ENCODE measurements around the gene ST6GALNAC1.

ST6GALNAC1 gene

DNA sequence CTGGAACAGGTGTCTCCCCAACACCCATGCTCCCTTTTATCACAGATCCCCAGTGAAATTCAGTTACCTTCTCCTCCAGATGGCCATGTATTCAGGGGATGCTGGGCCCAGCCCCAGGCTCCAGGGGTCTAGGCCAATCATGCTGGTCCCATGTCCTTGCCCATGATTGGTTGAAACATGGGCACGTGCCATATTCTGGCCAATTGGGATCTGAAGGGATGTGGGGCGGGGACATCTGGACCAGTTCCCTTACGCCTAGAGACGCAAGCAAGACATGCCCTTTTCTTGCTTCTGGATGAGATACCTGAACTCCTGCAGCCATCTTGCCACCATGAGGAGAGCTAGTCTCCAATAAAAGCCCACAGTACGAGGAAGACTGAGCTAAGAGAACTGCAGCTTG, 31.0 kb upstream of the ST6GALNAC1 start:
- DNase-seq, result no peak

DNA sequence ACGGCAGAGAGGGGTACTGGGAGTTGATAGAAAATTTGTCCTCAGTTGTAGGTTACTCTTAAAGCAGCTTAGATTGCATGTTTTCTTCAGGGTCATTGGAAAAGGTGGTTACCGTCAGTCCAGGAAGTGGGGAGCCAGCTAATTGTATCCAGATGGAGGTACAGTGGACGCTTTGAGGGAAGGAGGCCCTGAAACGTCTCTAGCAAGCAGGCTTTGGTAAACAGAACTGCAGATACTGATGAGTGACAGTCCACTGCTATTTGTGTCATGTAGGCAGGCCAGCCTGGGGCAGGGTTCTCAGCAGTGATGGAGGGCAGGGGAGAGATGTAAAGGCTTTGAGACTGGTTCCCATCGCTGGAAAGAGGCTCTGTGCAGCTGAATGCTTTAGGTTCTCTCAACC, 30.2 kb upstream of the ST6GALNAC1 start:
- DNase-seq, result no peak

DNA sequence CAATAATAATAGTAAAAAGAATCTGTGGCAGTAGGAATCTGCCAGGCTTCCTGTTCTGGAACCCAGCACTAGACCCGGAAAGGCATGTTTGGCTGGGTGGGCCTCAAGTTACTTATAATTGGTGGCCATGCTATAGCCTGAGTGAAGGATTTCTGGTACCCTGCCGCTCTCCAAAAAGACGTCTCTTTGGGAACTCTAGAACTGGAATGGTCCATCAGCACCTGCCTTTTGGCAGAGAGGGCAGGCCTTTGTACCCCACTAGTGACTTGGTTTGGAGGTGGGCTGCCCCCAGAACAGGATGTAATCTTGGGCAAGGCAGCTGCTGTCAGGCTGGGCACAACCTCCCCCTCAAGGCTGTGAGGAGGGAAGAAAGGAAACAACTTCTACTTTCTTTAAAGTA, 29.3 kb upstream of the ST6GALNAC1 start:
- no peak for DNase-seq

DNA sequence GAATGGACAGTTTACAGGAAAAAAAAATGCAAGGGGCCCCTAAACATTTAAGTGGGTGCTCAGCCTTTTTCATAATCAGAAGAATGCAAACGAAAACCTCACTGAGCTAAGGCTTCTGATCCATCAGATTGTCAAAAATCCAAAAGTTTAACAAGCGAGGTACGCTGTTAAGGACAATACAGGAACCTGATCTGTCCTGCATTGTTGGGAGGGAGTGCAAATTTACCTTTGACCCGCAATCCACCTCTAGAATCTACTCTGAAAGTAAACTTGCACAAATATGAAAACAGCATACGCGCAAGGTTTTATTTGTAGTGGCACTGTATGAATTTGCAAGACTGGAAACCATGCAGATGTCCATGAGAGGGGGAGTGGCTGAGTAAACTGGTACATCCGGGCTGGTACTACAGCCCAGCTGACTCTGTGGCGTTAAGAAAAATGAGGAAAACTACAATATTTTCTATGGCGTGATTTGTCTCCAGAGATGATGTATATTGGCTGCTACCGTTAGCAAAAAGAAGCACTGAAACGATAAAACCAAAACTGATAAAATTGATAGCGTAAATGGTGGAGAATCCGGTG, 28.8 kb upstream of the ST6GALNAC1 start:
- DNase-seq, result no peak

DNA sequence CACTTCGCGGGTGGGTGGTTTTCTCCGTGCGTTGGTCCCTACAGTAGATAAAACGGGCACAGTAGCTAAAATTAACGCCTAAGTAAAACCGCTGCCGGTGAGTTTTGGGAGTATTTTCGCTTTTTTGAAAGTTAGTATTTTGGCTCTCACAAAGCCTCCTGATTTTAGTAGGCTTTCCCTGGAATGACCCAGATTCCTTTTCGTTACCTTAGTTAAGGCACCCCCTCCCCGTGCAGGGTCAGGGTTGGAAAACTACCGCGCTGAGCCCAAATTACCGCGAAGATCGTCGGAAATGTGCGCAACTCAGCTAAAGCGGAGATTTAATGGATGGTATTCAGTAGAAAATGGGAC, 28.3 kb upstream of the ST6GALNAC1 start:
- DNase-seq, result no peak

DNA sequence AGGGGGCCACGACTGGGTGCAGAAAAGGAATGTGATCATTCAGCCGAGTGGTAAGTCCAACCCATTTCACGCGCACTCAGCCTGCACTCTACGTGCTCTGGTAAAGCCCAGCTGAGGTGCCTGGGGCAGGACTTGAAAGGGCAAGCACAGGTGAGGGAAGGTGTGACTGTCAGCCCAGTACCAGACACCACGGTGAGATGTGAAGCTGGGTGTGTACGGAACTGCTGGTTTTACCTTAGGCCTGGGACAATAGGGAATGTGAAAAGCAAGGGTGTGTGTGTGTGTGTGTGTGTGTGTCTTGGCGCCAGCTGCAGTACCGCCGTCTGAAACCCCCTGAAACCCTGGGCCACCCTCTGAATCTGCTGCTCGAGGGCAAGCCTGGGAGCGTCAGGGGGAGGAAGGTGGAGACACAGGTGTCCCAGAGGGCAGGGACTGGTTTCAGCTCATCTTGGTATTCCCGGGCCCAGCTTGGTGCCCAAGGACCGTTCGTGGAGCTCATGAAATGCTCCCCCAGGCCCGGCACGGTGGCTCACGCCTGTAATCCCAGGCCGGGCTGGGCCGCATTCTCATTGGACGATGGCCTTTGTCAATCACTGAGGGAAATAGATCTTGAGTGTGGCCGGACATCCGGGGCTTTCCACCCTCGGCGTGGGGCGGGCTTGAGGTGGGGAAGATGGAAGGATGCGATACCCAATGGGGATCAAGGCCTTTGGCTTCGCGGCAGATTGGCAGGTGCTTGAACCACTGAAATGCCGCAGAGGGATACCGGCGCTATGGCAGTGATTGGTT, 27.8 kb upstream of the ST6GALNAC1 start:
- peak; percentile 100 for DNase-seq

DNA sequence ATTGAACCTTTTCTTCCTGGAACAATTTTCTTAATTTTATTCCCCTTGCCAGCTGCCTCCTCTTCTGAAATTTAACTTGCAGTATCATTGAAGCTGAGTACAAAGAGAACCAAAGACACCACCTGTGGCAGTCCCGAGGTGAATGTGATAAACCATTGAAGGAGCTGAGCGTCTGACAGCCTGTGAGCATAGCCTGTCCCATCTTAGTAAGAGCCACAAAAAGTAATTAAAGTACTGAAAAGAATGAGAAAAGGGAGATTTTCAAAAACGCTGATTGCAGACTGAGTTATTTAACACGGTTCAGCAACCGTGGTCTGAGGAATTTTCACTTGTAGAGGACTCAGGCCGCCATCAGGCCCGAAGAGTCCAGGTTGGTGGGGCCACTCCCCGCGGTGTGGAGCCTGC, 27.2 kb upstream of the ST6GALNAC1 start:
- DNase-seq, result no peak

DNA sequence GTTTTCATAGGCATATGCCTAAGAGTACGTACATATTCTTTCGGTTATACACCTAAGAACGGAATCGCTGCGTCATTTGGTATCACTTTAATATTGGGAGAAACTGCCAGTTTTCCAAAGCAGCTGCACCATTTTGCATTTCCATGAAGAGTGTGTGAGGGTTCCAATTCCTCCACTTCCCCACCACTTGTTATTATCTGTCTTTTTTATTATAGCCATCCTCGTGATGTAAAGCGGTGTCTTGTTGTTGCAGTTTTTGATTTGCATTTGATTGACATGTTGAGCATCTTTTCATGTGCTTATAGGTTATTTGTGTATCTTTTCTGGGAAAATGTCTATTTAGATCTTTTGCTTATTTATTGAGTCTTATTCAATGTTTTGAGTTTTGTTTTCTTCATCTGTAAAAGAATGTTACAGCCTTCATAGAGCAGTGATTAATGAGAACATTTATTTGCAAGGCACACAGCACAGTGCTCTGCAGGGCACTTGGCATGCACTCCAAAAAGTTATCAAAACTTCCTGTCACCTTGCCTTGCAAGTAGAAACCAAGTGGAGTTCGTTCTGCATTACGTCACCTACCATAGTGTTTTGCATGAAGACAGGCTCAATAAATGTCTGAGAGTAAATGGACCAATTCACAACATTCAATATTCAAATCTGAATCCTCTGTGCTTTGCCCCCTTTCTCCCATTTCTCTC, 26.6 kb upstream of the ST6GALNAC1 start:
- DNase-seq, result no peak

DNA sequence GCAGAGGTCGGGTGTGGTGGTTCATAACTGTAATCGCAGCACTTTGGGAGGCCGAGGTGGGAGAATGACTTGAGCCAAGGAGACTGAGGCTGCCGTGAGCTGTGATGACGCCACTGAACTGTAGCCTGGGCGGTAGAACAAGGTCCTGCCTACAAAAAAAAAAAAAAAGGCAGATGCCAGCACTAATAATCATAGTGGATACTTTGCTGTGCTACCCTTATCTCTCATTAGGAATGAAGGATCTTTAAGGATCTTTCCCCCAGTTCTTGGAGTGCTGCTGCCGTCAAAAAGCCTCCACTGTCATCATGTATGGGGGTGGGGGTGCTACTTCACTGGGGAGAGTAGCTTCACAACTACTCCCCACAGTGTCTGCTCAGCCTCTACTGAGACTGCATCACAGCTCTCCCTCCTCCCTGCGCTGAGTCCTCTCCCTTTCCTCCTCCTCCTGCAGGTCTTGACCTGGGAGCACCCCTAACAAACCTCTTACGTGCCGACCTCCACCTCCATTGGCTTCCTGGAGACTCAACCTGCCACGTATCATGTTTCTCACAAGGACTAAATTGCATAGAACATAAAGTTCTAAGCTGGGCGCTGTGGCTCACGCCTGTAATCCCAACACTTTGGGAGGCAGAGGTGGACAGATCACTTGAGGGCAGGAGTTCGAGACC, 24.4 kb upstream of the ST6GALNAC1 start:
- no peak for DNase-seq

DNA sequence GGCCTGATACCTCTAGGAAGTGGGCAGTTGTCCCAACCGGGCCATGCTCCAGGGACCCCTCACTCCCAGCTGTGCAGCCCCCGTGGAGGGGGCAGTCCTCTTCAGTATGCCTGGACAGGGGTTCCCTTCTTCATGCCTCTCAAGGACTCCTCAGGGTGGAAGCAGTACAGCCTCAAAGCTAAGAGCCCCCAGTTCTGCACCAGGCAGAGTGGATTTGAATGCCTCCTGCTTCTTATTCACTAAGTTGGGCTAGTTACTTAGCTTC, 23.9 kb upstream of the ST6GALNAC1 start:
- no peak for DNase-seq

DNA sequence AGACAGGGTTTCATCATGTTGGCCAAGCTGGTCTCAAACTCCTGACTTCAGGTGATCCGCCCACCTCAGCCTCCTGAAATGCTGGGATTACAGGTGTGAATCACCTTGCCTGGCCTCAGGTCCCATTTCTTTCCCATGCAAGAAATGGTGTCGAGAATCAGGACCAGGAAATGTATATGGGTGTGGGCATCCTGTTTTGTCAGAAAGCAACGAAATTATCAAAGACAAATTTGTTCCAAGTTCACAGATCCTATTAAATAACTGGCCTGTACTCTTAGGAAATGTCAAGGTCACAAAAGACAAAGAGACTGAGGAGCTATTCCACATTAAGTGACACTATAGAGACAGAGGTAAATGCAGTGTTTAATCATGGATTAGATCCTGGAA, 17.1 kb upstream of the ST6GALNAC1 start:
- no peak for DNase-seq

DNA sequence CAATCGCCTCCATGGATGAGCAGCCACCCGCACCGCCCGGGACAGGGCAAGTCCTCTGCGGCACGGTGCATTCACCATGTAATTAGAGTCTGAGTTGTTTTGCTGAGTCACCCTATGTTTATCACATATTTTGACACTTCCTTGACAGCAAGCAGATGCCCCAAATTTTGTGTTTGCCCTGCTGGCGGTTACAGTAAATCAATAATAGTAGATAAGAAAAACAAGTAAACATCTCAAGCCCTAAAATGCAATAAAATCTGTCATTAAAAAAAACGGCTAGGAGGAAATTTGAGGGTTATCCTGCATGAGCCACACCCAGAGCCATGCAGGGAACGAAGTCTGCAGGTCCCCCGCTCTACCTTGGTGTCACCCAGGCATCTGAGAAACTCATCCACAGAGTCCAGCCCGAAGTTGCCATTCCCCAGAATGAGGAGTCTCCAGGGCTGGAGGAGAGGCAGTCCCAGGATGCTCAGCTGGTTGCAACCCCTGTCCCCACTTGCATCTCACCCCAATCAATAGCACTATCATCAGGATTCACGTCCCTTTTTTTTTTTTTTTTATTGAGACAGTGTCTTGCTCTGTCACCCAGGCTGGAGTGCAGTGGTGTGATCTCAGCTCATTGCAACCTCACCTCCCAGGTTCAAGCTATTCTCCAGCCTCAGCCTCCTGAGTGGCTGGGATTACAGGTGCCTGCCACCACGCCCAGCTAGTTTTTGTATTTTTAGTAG, 16.5 kb upstream of the ST6GALNAC1 start:
- peak; percentile 15 to 26 for DNase-seq

DNA sequence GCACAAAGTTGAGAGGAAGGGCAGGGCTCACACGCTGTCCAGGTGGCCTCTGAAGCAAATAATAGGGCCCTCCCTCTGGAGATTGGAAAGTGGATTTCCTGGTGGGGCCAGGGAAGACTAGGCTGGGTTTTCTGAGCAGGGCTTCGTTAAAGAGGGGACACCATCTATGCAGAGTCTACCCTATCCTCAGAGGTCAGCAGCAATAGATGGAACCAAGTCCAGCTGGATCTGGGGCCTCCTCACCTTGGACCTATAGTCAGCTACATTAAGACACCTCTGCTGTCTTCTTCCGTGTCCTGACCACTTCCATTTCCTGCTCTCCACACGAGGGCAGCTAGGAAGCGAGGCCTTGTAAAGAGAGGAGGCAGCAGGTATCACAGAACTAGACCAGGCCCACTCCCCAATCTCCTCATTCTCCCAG, 14.7 kb upstream of the ST6GALNAC1 start:
- DNase-seq, result no peak

DNA sequence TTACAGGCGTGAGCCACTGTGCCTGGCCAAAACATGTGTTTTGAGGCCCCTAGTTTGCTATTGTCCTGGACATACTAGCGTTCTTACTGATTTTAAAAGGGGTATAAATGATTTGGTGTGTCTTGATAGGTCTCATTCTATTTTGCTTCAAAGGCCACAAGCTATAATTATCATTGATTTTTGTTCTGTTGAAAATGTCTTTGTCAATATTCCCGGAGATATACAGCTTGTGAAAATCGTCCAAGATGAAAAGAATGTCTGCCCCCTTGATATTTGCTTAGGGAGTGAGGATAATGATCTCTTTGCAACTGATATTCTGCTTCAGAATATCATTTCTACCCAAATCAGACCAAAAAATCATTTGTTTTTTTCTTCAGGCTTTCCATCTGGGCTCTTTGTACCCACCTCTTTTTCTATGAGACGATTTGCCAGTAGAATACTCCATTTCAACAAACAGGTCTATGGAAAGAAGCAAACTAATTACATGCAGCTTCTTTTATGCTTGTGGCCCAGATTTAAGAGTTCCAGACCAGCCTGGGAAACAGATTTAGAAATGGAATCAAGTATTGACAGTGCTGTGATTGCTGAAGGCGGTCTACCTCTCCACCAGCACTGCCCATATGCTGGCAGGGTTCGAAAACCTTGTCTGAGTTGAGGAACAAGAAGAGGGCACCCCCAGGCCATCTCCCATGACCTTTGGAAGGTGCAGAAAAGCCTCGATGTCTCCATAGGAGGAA, 14.1 kb upstream of the ST6GALNAC1 start:
- no peak for DNase-seq

DNA sequence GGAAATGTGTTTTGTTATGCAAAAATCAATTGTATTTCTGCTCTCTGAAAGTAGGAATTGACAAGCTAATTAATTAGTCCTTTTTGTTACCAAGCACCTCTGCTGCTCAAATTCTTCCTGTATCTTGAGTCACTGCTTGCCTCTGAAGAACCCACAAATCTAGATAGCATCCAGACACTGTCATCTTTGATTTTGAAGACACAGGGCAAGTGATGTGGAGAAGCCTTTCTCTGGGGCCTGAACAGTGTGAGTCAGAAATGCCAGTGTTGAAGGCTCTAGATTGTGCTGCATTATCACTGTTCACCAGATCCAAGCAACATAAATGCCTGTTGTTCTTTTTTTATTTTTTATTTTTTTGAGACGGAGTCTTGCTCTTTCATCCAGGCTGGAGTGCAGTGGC, 10.9 kb upstream of the ST6GALNAC1 start:
- DNase-seq, result no peak

DNA sequence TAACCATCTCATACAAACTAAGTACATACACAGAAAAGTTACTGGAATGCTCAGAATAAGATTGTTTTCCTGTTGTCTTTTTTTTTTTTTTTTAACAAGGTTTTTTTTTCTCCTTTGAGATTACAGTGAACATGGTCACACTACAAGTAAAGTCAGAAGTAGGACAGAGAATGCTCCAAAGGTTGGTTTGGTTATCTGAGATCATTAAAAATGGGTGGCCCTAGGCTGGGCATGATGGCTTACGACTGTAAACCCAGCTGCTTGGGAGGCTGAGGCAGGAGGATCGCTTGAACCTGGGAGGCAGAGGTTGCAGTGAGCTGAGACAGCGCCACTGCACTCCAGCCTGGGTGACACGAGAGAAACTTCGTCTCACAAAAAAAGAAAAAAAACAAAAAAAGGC, 6.9 kb upstream of the ST6GALNAC1 start:
- DNase-seq, result no peak

DNA sequence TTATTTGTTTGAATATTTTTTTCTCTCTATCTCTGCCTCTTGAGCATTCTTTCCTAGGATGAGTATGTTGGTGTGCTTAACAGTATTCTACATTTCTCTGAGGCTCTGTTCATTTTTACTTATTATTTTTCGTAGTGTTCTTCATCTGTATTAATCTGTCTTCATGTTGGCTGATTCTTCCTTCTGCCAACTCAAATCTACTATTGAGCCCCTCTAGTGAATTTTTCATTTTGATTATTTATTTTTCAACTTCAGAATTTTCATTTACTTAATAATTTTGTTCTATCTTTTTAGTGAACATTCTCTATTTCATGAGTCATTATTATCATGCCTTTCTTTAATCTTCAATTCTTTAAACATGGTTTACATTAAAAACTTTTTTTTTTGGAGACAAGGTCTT, 3.2 kb upstream of the ST6GALNAC1 start:
- DNase-seq, result no peak

DNA sequence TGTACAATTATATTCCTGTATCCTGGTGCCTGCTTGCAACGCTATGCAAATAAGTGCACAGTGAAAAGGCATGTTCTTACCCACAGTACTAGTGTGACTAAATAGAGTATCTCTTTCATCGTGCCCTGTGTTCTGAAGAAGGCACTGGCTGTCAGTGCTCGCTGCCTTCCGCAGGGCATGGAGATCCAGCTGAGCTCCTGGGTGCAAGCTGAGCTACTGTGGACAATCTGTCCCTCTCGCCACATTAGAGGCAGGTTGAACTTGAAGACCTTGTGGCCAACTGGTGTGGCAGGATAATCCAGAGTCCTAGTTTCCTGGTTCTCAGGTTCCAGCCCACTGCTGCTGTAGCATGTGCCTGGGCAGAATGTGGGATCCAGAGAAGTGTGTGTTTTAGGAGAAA, 1.9 kb upstream of the ST6GALNAC1 start:
- DNase-seq, result no peak

DNA sequence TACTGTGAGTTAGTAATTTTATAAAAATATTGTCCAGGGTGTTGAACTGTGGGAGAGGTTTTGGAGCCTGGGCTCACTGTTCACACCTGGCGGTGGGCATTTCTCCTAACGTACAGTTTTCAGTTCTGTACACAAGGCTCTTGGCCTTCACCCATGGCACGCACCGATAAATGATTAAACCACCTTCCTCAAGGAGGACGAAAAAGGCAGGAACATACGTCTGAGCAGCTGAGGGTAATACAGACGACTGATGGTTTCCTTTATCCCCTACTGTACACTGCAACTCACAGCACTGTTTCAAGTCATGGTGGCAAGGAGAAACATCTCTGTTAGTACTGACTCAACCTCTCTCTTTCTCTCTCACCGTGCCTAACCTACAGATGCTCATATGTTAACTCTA, 1.4 kb upstream of the ST6GALNAC1 start:
- no peak for DNase-seq

DNA sequence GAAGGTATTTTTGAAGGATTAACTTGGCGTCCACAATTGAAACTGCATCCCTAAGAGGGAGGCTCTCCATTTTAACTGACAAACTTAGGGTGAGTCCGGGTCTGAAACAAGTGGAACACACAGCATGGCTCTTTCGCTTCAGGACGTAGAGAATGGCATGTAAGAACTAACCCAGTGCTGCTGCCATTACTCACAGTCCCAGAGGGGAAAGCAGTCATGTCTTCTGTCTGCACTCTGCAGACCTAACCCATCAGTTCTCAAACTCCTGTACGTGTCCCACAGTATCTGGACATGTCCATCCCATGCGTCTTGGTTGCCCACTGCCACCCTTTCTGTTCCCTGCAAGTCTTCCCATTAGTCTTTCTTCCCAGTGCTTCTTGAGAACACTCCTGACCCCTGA, 563 bp downstream of the ST6GALNAC1 start:
- no peak for DNase-seq

DNA sequence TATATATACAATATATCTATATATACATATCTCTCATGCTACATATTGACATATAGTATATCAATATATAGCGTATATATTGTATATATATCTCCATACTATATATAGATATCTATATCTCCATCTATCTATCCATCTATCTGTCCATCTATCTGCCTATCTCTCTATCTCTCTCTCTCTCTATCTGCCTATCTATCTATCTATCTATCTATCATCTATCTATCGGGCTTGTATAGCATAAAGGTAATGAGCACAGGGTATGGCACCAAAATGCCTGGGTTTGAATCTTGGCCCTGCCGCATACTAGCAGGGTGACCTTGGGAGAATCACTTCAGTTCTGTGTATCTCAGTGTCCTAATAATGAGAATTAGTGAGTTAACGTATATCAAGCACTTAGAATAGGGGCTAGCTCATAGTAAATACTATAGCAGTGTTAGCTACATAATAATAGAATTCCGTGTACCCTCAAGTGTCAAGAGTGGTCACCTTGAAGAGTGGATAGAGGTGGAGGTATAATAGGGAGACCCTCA, 1.5 kb downstream of the ST6GALNAC1 start:
- DNase-seq, result no peak

DNA sequence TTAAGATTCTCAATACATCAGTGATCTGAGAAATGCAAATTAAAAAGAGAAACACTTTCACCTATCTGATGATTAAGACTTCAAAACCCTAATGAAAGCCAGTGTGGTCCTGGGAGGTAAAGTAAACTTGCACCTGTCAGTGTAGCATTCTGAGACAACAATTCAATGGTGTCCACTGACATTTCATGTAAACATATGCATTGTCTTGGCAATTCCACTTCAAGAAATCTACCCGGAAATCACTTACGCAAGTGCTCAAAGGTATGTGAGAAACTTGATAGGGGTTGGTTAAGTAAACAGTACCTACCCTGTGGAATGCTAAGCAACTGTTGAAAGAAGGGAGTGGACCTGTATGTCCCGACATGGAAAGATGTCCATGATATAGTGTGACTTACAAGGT, 2.1 kb downstream of the ST6GALNAC1 start:
- DNase-seq, result no peak

Data from inflammatory macrophage (primary cell).